IMR-90 (cell line): ENCODE measurements around the gene IRAK3.

ENCODE experiments used
- POLR2A ChIP-seq: IDR thresholded peaks from 2 replicates; pipeline ENCODE4 v1.6.1; 2012; ENCODE audit warnings: mild to moderate bottlenecking, low read depth, low read length
- RCOR1 ChIP-seq: IDR thresholded peaks from 2 replicates; pipeline ENCODE4 v1.6.1; 2012; ENCODE audit warnings: mild to moderate bottlenecking, low read length, improper control_type of control experiment; ENCODE audit not compliant: insufficient replicate concordance
- TF ChIP-seq, protein P1 (sequence below): conservative IDR thresholded peaks from 2 replicates; pipeline ENCODE4 v1.5.1; 2012; ENCODE audit warnings: mild to moderate bottlenecking, low read depth, low read length, improper control_type of control experiment
- TF ChIP-seq, protein P2 (sequence below): fragments of 150-350 bp; IDR thresholded peaks from 2 replicates; pipeline ENCODE4 v1.6.1; 2017; ENCODE audit warnings: mild to moderate bottlenecking, antibody characterized with exemption, low read length, low read depth

DNA sequence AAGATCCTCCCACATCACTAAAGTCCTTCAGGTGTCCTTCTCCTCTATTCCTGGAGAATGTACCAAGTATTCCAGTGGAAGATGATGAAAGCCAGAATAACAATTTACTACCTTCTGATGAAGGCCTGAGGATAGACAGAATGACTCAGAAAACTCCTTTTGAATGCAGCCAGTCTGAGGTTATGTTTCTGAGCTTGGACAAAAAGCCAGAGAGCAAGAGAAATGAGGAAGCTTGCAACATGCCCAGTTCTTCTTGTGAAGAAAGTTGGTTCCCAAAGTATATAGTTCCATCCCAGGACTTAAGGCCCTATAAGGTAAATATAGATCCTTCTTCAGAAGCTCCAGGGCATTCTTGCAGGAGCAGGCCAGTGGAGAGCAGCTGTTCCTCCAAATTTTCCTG is 58.7 kb downstream of the IRAK3 start:
- TF ChIP-seq, protein P1, sequence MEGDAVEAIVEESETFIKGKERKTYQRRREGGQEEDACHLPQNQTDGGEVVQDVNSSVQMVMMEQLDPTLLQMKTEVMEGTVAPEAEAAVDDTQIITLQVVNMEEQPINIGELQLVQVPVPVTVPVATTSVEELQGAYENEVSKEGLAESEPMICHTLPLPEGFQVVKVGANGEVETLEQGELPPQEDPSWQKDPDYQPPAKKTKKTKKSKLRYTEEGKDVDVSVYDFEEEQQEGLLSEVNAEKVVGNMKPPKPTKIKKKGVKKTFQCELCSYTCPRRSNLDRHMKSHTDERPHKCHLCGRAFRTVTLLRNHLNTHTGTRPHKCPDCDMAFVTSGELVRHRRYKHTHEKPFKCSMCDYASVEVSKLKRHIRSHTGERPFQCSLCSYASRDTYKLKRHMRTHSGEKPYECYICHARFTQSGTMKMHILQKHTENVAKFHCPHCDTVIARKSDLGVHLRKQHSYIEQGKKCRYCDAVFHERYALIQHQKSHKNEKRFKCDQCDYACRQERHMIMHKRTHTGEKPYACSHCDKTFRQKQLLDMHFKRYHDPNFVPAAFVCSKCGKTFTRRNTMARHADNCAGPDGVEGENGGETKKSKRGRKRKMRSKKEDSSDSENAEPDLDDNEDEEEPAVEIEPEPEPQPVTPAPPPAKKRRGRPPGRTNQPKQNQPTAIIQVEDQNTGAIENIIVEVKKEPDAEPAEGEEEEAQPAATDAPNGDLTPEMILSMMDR = no peak
- TF ChIP-seq RCOR1 (no peak), POLR2A (no peak)
- TF ChIP-seq, protein P2, sequence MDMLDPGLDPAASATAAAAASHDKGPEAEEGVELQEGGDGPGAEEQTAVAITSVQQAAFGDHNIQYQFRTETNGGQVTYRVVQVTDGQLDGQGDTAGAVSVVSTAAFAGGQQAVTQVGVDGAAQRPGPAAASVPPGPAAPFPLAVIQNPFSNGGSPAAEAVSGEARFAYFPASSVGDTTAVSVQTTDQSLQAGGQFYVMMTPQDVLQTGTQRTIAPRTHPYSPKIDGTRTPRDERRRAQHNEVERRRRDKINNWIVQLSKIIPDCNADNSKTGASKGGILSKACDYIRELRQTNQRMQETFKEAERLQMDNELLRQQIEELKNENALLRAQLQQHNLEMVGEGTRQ = no peak
